ENCODE data around the gene TMEM44. TPM values are rescaled to one million over a fixed set of nuclear protein-coding genes. Genes with fewer than 3 reads are reported as not detected.

TMEM44 gene
- total and polyA plus RNA-seq, 11 donors: 3.8 to 8.5 (median 4.7) TPM

GRCh38 chr3:194622621-194623340 lies 10.4 kb downstream of the TMEM44 start:
- Histone ChIP-seq H3K4me3 (no peak overlapping the region), H3K27me3 (no peaks in the 10 kb centered on the region), H3K4me1 (no peaks in the 10 kb centered on the region), H3K9me3 (no peaks in the 10 kb centered on the region), H3K36me3 (peaks cover 0 to 31% (median 16%) of the 10 kb centered on the region in 9 donors), H3K27ac (no peak overlapping the region)
- DNase-seq: no peak
- no peak for ATAC-seq
- intact Hi-C loops (cut with DNase I): loop anchor here in 1 of 10 donors (10.0 kb wide), 1 partner anchor 688 kb away; no protein-coding TSS in a partner anchor
- 94 to 97% (median 95%) methylated on average over 21 to 26 of the region's 26 CpGs for WGBS, 4 donors
- TF ChIP-seq CTCF (IDR thresholded peaks at IDR 0.05) (no peak), POLR2A (IDR thresholded peaks at IDR 0.05) (no peak)

GRCh38 chr3:194621947-194622346 lies 11.3 kb downstream of the TMEM44 start:
- intact Hi-C loops (cut with DNase I): loop anchor here in 1 of 10 donors (10.0 kb wide), 1 partner anchor 687 kb away; no protein-coding TSS in a partner anchor
- Histone ChIP-seq H3K4me3 (no peak overlapping the region), H3K36me3 (peaks cover 0 to 24% (median 10%) of the 10 kb centered on the region in 9 donors), H3K4me1 (no peaks in the 10 kb centered on the region), H3K9me3 (no peaks in the 10 kb centered on the region), H3K27ac (no peak overlapping the region), H3K27me3 (no peaks in the 10 kb centered on the region)
- ATAC-seq (no peak), DNase-seq (no peak)
- 84 to 94% (median 88%) methylated on average over 14 of the region's 14 CpGs for WGBS, 4 donors
- TF ChIP-seq CTCF (IDR thresholded peaks at IDR 0.05) (no peak), POLR2A (IDR thresholded peaks at IDR 0.05) (no peak)

DNA sequence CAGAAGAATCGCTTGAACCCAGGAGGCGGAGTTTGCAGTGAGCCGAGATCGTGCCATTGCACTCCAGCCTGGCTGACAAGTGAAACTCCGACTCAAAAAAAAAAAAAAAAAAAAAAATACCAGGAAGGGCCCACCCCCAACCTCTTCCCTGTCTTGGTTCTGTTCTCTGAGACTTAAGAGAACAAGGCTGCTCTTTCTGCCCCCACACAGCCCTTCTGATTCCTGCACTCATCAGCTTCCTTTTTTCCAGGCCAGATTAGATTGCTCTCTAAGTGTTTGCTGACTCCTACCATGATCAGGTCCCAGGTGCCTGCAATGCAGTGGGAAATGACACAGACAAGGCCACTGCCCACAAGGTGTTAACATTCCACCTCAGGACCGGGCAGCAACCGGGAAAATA lies 13.0 kb downstream of the TMEM44 start:
- Histone ChIP-seq H3K27ac (no peak overlapping the region), H3K36me3 (peaks cover 0 to 23% (median 0%) of the 10 kb centered on the region in 9 donors), H3K4me1 (no peaks in the 10 kb centered on the region), H3K27me3 (no peaks in the 10 kb centered on the region), H3K9me3 (no peaks in the 10 kb centered on the region), H3K4me3 (no peak overlapping the region)
- DNase-seq (peak in 1 of 5 donors; percentile 7), ATAC-seq (no peak)
- intact Hi-C loops (cut with DNase I): loop anchor here in 1 of 10 donors (10.0 kb wide), 1 partner anchor 685 kb away; no protein-coding TSS in a partner anchor
- WGBS, 4 donors: 85 to 91% (median 87%) methylated on average over 7 of the region's 7 CpGs
- no peak for TF ChIP-seq CTCF (IDR thresholded peaks at IDR 0.05)
- TF ChIP-seq POLR2A (IDR thresholded peaks at IDR 0.05): no peak

- Histone ChIP-seq H3K27ac (no peak overlapping the region), H3K4me1 (no peaks in the 10 kb centered on the region), H3K4me3 (no peak overlapping the region), H3K9me3 (no peaks in the 10 kb centered on the region), H3K27me3 (no peaks in the 10 kb centered on the region), H3K36me3 (peaks cover 0 to 24% (median 0%) of the 10 kb centered on the region in 9 donors)
- WGBS, 4 donors: 91 to 94% (median 92%) methylated on average over 9 of the region's 9 CpGs
- no peak for TF ChIP-seq CTCF (IDR thresholded peaks at IDR 0.05)
- no peak for ATAC-seq
- DNase-seq: no peak
- intact Hi-C loops (cut with DNase I): loop anchor here in 1 of 10 donors (10.0 kb wide), 1 partner anchor 685 kb away; no protein-coding TSS in a partner anchor
Observed at GRCh38 chr3:194619741-194620140, 13.5 kb downstream of the TMEM44 start.

Measured in heart left ventricle (tissue), 16 donors.